K562 (cell line): Measurements from ENCODE around the gene DNMT1. TPM values are rescaled to one million over a fixed set of nuclear protein-coding genes. Genes with fewer than 3 reads are reported as not detected.

Experiments used
- ATAC-seq: fragments of 200-7000 bp; cut with Tn5 transposase; 3 replicates; pipeline ENCODE4 v1.9.1; 2020; ENCODE audit warnings: moderate library complexity
- BruUV-seq: library from RNA; stranded (reverse); fragments of 400-500 nt; replicated peaks from 2 replicates; lab custom pipeline; 2021; lab: Mats Ljungman, UMichigan
- CTCF ChIA-PET: fragments of 300-600 bp; formaldehyde crosslinking; extraction: SDS; loops from one replicate; lab custom pipeline; 2021; ENCODE audit warnings: low intra/inter-chr PET ratio; lab: Yijun Ruan, JAX
- POLR2A ChIA-PET: fragments of 300-600, 350-650 bp; sonication (Branson Sonifier 250); formaldehyde crosslinking; extraction: SDS; loops from one replicate; lab custom pipeline; 2021; ENCODE audit warnings: antibody characterized with exemption, inconsistent platforms; lab: Yijun Ruan, JAX
- DNase-seq, 4 experiments: peaks; one replicate each; pipeline versions ENCODE4 v3.0.0 to v3.0.0-alpha.2; 2011 to 2018; ENCODE audit warnings: low spot score in 3 of 4, mixed read lengths in 3 of 4; ENCODE audit errors: extremely low read depth in 1 of 4
- FAIRE-seq: peaks from 2 replicates; lab custom pipeline; 2011; peaks lifted over from hg19 to GRCh38; lab: Jason Lieb, UNC
- H2AFZ ChIP-seq: 2 replicates; pipeline ENCODE4 v1.6.0; 2011; ENCODE audit warnings: low read depth, low read length, control low read depth, inconsistent platforms
- H3K27ac ChIP-seq: fragments of 200-600 bp; 3 replicates; pipeline ENCODE4 v1.8.0; 2011; ENCODE audit warnings: low read depth, mild to moderate bottlenecking, control low read depth, inconsistent platforms, low read length, moderate library complexity, mixed read lengths; ENCODE audit errors: extremely low read depth
- H3K27me3 ChIP-seq, 2 experiments: fragments of 300-600 bp in 1 of 2; 2 replicates in 1 of 2; 3 replicates in 1 of 2; pipeline versions ENCODE4 v1.6.0 to v1.8.0; 2011; ENCODE audit warnings: inconsistent platforms in 2 of 2, low read length in 2 of 2, mild to moderate bottlenecking in 1 of 2, mixed read lengths in 1 of 2, moderate library complexity in 1 of 2; ENCODE audit not compliant: control insufficient read depth in 2 of 2, insufficient read depth in 2 of 2
- H3K36me3 ChIP-seq: fragments of 300-600 bp; 3 replicates; pipeline ENCODE4 v1.8.0; 2011; ENCODE audit warnings: mild to moderate bottlenecking, low read length, inconsistent platforms; ENCODE audit not compliant: control insufficient read depth, insufficient read depth
- H3K4me1 ChIP-seq, 2 experiments: fragments of 200-600 bp in 1 of 2; replicated peaks in 1 of 2; 2 replicates in 1 of 2; 3 replicates in 1 of 2; pipeline versions ENCODE4 v1.5.1 to v1.8.0; 2011; ENCODE audit warnings: inconsistent platforms in 2 of 2, low read length in 2 of 2, mild to moderate bottlenecking in 1 of 2, mixed read lengths in 1 of 2, moderate library complexity in 1 of 2; ENCODE audit not compliant: control insufficient read depth in 2 of 2, insufficient read depth in 2 of 2
- H3K4me2 ChIP-seq: 2 replicates; pipeline ENCODE4 v1.6.1; 2011; ENCODE audit warnings: low read length, control low read depth, inconsistent platforms, mixed read lengths; ENCODE audit not compliant: insufficient read depth
- H3K4me3 ChIP-seq: fragments of 200-600 bp; sonication (generic), shearing (Covaris generic); 2 replicates; pipeline ENCODE4 v1.5.1; 2016; ENCODE audit warnings: control low read depth, inconsistent platforms
- H3K79me2 ChIP-seq: fragments of 200-600 bp; 3 replicates; pipeline ENCODE4 v1.8.0; 2011; ENCODE audit warnings: low read length, inconsistent platforms; ENCODE audit not compliant: control insufficient read depth, insufficient read depth
- H3K9ac ChIP-seq, 2 experiments: 2 replicates each; pipeline versions ENCODE4 v1.6.0 to v1.6.1; 2011; ENCODE audit warnings: low read depth in 2 of 2, low read length in 2 of 2, control low read depth in 1 of 2, inconsistent platforms in 1 of 2, mild to moderate bottlenecking in 1 of 2, mixed read lengths in 1 of 2; ENCODE audit not compliant: insufficient read depth in 1 of 2
- H3K9me1 ChIP-seq: one replicate; pipeline ENCODE4 v1.6.0; 2011; ENCODE audit warnings: inconsistent platforms, mild to moderate bottlenecking, low read length, moderate library complexity; ENCODE audit not compliant: control insufficient read depth, insufficient read depth
- H3K9me3 ChIP-seq: replicated peaks from 2 replicates; pipeline ENCODE4 v1.5.1; 2011; ENCODE audit warnings: low read depth, low read length, inconsistent platforms; ENCODE audit not compliant: control insufficient read depth, insufficient read depth
- H4K20me1 ChIP-seq: replicated peaks from 2 replicates; pipeline ENCODE4 v1.6.1; 2011; ENCODE audit warnings: low read length, inconsistent platforms, mixed read lengths; ENCODE audit not compliant: control insufficient read depth, insufficient read depth
- ELK3 ChIP-seq: fragments of 450-650 bp; formaldehyde crosslinking; IDR thresholded peaks from 2 replicates; pipeline ENCODE4 v1.4.0; 2020; ENCODE audit warnings: mild to moderate bottlenecking
- ZBTB33 ChIP-seq: sonication (generic); formaldehyde crosslinking; IDR thresholded peaks from 2 replicates; pipeline ENCODE4 v1.8.1; 2023; ENCODE audit warnings: mild to moderate bottlenecking, missing genetic modification reagents
- whole genome bisulfite sequencing: fragments of 100-300 bp; shearing (Covaris generic); methylation state at CpG from one replicate; pipeline ENCODE4 v1.1.6; 2016; ENCODE audit warnings: low coverage, mixed read lengths; ENCODE audit not compliant: insufficient coverage; ENCODE audit errors: missing lambda C conversion rate; 5-methylcytosine and 5-hydroxymethylcytosine counted together
- in situ Hi-C: fragments of 300-500 bp; cut with MboI; formaldehyde crosslinking; loops from 4 replicates; pipeline ENCODE4 v1.15.0; 2018; ENCODE audit warnings: inconsistent platforms, mixed read lengths
- intact Hi-C: fragments of 100-400 bp; cut with micrococcal nuclease; formaldehyde crosslinking; loops from 2 replicates; pipeline ENCODE4 v1.14.2; 2022
- polyA plus RNA-seq, 8 experiments: library from polyadenylated mRNA; depleted of rRNA in 4 of 8; stranded (reverse) in 5 of 8; unstranded in 3 of 8; fragments of >200 nt; fragmentation: Nextera tagmentation in 2 of 8; fragmentation: Illumina TruSeq in 1 of 8; extraction: Ambion mirVana in 2 of 8; extraction: Trizol in 1 of 8; gene quantifications; 2 replicates each; pipeline versions ENCODE4 v1.2.1 to v1.2.3, GENCODE V29; 2011 to 2014; ENCODE audit warnings: inconsistent platforms in 1 of 8, missing spikeins in 1 of 8
- total RNA-seq, 7 experiments: library from RNA; depleted of rRNA in 6 of 7; stranded (reverse); fragments of >200 nt in 6 of 7; fragmentation: Illumina TruSeq in 2 of 7; extraction: Trizol in 2 of 7; gene quantifications; 2 replicates each; pipeline versions ENCODE4 v1.2.1 to v1.2.3, GENCODE V29; 2011 to 2021; ENCODE audit warnings: low replicate concordance in 1 of 7

DNMT1 gene
- total and polyA plus RNA-seq, 9 of the 15 experiments (the other 6 are each of a cell fraction or from before 2014, with no cell fraction given) = 80.1 to 271 (median 121) TPM

- Histone ChIP-seq H3K9me1 (no peaks in the 10 kb centered on the region), H2AFZ (no peak overlapping the region), H3K9me3 (no peaks in the 10 kb centered on the region), H3K4me2 (no peak overlapping the region), H3K27me3 (no peaks in the 10 kb centered on the region), H3K4me1 (peaks cover 7 to 21% of the 10 kb centered on the region in 2 experiments; a peak in 3 of 5 replicates)
- DNase-seq (no peak), ATAC-seq (no peak)
- in situ Hi-C loops (no loop called here), intact Hi-C loops (no loop called here)
- POLR2A ChIA-PET = interaction anchor here (0.7 to 1.6 kb wide), 3 partner anchors 12 to 81 kb away, joined by 3 to 4 read pairs (median 3); no protein-coding TSS in a partner anchor
- BruUV-seq = no TSS peak
- TF ChIP-seq ZBTB33 (peak; percentile 50; the same call in 1 of the 2 replicates), ELK3 (no peak)
- TF ChIP-seq, all 486 proteins: peak for 1
- H3K79me2 ChIP-seq = no peaks in the 10 kb centered on the region
- H3K4me3 ChIP-seq = no peak overlapping the region
- H4K20me1 ChIP-seq = 0 out of 2 replicates have a peak, but pooled peaks cover 3% of the 10 kb centered on the region
- peaks cover 11% of the 10 kb centered on the region; the same call in 1 of the 3 replicates for H3K36me3 ChIP-seq
- H3K9ac ChIP-seq = peak overlapping the region in 1 of 2 experiments; percentile 20; a peak in 1 of 4 replicates
- FAIRE-seq = no peak
- WGBS = 76% methylated on average over 7 of the region's 14 CpGs
- CTCF ChIA-PET = no interaction called here
- H3K27ac ChIP-seq = no peak overlapping the region
Observed at GRCh38 chr19:10222201-10222890, 27.6 kb upstream of the DNMT1 start.
